T-helper 9 cell (primary cell): ENCODE data around the gene HASPIN.

Experiments
- DNase-seq: peaks from one replicate; pipeline ENCODE4 v3.0.0-alpha.2; 2020

The HASPIN gene

GRCh38 chr17:3739422-3740124 is 15.9 kb downstream of the HASPIN start:
- no peak for DNase-seq

GRCh38 chr17:3740611-3741073 is 16.9 kb downstream of the HASPIN start:
- DNase-seq: peak; percentile 41

- DNase-seq: no peak
Measured at GRCh38 chr17:3744014-3744413, 20.3 kb downstream of the HASPIN start.

- DNase-seq: no peak
Measured at GRCh38 chr17:3745071-3745470, 21.4 kb downstream of the HASPIN start.

GRCh38 chr17:3747805-3748204 is 24.1 kb downstream of the HASPIN start:
- DNase-seq: no peak

GRCh38 chr17:3748576-3748975 is 24.9 kb downstream of the HASPIN start:
- no peak for DNase-seq

- no peak for DNase-seq
Measured at GRCh38 chr17:3750296-3750695, 26.6 kb downstream of the HASPIN start.

- peak; percentile 38 for DNase-seq
Measured at GRCh38 chr17:3750926-3751325, 27.2 kb downstream of the HASPIN start.

- DNase-seq: no peak
Measured at GRCh38 chr17:3751836-3752235, 28.1 kb downstream of the HASPIN start.

GRCh38 chr17:3753624-3754023 is 29.9 kb downstream of the HASPIN start:
- DNase-seq: no peak

- DNase-seq: no peak
Measured at GRCh38 chr17:3754066-3754457, 30.4 kb downstream of the HASPIN start.

- peak; percentile 84 for DNase-seq
Measured at GRCh38 chr17:3754458-3755334, 31.0 kb downstream of the HASPIN start.

GRCh38 chr17:3755335-3756030 is 31.8 kb downstream of the HASPIN start:
- DNase-seq: no peak

GRCh38 chr17:3759597-3760216 is 36.0 kb downstream of the HASPIN start:
- no peak for DNase-seq

- no peak for DNase-seq
Measured at GRCh38 chr17:3761036-3761917, 37.6 kb downstream of the HASPIN start.

- no peak for DNase-seq
Measured at GRCh38 chr17:3761918-3762380, 38.2 kb downstream of the HASPIN start.

- no peak for DNase-seq
Measured at GRCh38 chr17:3762922-3763776, 39.4 kb downstream of the HASPIN start.

GRCh38 chr17:3763777-3764170 is 40.1 kb downstream of the HASPIN start:
- no peak for DNase-seq

- no peak for DNase-seq
Measured at GRCh38 chr17:3765981-3766380, 42.3 kb downstream of the HASPIN start.

- no peak for DNase-seq
Measured at GRCh38 chr17:3766779-3767178, 43.1 kb downstream of the HASPIN start.

GRCh38 chr17:3768341-3768740 is 44.6 kb downstream of the HASPIN start:
- no peak for DNase-seq
